Measurements from ENCODE around the gene NPY2R. TPM values are rescaled to one million over a fixed set of nuclear protein-coding genes. Genes with fewer than 3 reads are reported as not detected.

Gene NPY2R
- polyA plus RNA-seq, 3 donors: not detected

GRCh38 chr4:155179216-155179615 lies 29.2 kb upstream of the NPY2R start:
- no peak overlapping the region for H3K27ac ChIP-seq (ENCODE audit: low read depth in 1 of 2, low read length in 2 of 2)
- no peaks in the 10 kb centered on the region for H3K9me3 ChIP-seq (replicated peaks in 1 of 2; ENCODE audit: control insufficient read depth in 1 of 2, insufficient read depth in 1 of 2, low read length in 2 of 2)
- H3K9ac ChIP-seq (ENCODE audit: insufficient read depth, low read length, poor library complexity, severe bottlenecking): no peak overlapping the region
- H3K36me3 ChIP-seq (replicated peaks in 1 of 2; ENCODE audit: control insufficient read depth in 1 of 2, insufficient read depth in 2 of 2, low read length in 2 of 2): no peaks in the 10 kb centered on the region
- Mint-ChIP-seq H3K4me1 (no peaks in the 10 kb centered on the region), H3K4me3 (no peak overlapping the region), H3K27me3 (ENCODE audit: low read depth in 3 of 3) (no peaks in the 10 kb centered on the region), H3K9me3 (peaks cover 0 to 2% (median 0%) of the 10 kb centered on the region in 7 donors), H3K27ac (no peak overlapping the region), H3K36me3 (no peaks in the 10 kb centered on the region)
- TF ChIP-seq CTCF (IDR thresholded peaks at IDR 0.05): no peak
- WGBS (ENCODE audit: insufficient coverage): 100% methylated on average over 1 of the region's 2 CpGs
- H3K4me3 ChIP-seq (replicated peaks in 1 of 3; ENCODE audit: low read depth in 2 of 3, low read length in 3 of 3): no peak overlapping the region
- no peaks in the 10 kb centered on the region for H3K79me2 ChIP-seq (ENCODE audit: insufficient read depth, low read length)
- H2AFZ ChIP-seq (ENCODE audit: insufficient read depth, low read depth, low read length, poor library complexity, severe bottlenecking): no peak overlapping the region
- intact Hi-C loops (cut with micrococcal nuclease): no loop called here
- H3K27me3 ChIP-seq (ENCODE audit: control insufficient read depth in 2 of 2, insufficient read depth in 2 of 2, low read length in 2 of 2): no peaks in the 10 kb centered on the region
- no peaks in the 10 kb centered on the region for H4K20me1 ChIP-seq (ENCODE audit: insufficient read depth, low read length)
- no peak overlapping the region for H3K4me2 ChIP-seq (replicated peaks; ENCODE audit: extremely low read depth, low read length, poor library complexity, severe bottlenecking)
- no peaks in the 10 kb centered on the region for H3K4me1 ChIP-seq (ENCODE audit: control insufficient read depth in 1 of 2, insufficient read depth in 2 of 2, low read length in 2 of 2)
- no peak for DNase-seq

GRCh38 chr4:155186972-155187371 lies 21.5 kb upstream of the NPY2R start:
- no peaks in the 10 kb centered on the region for H3K4me1 ChIP-seq (ENCODE audit: control insufficient read depth in 1 of 2, insufficient read depth in 2 of 2, low read length in 2 of 2)
- Mint-ChIP-seq H3K4me1 (no peaks in the 10 kb centered on the region), H3K27me3 (ENCODE audit: low read depth in 3 of 3) (peaks cover 0 to 1% (median 0%) of the 10 kb centered on the region in 3 donors), H3K9me3 (peaks cover 0 to 2% (median 0%) of the 10 kb centered on the region in 7 donors), H3K4me3 (no peak overlapping the region), H3K27ac (no peak overlapping the region), H3K36me3 (no peaks in the 10 kb centered on the region)
- no peak for DNase-seq
- no peaks in the 10 kb centered on the region for H3K36me3 ChIP-seq (replicated peaks in 1 of 2; ENCODE audit: control insufficient read depth in 1 of 2, insufficient read depth in 2 of 2, low read length in 2 of 2)
- intact Hi-C loops (cut with micrococcal nuclease): no loop called here
- no peak overlapping the region for H2AFZ ChIP-seq (ENCODE audit: insufficient read depth, low read depth, low read length, poor library complexity, severe bottlenecking)
- WGBS (ENCODE audit: insufficient coverage): no CpG with 5 or more reads among the region's 2 CpGs
- H3K9me3 ChIP-seq (replicated peaks in 1 of 2; ENCODE audit: control insufficient read depth in 1 of 2, insufficient read depth in 1 of 2, low read length in 2 of 2): no peaks in the 10 kb centered on the region
- no peaks in the 10 kb centered on the region for H3K79me2 ChIP-seq (ENCODE audit: insufficient read depth, low read length)
- no peak overlapping the region for H3K4me3 ChIP-seq (replicated peaks in 1 of 3; ENCODE audit: low read depth in 2 of 3, low read length in 3 of 3)
- H3K27ac ChIP-seq (ENCODE audit: low read depth in 1 of 2, low read length in 2 of 2): no peak overlapping the region
- no peak for TF ChIP-seq CTCF (IDR thresholded peaks at IDR 0.05)
- H4K20me1 ChIP-seq (ENCODE audit: insufficient read depth, low read length): no peaks in the 10 kb centered on the region
- no peaks in the 10 kb centered on the region for H3K27me3 ChIP-seq (ENCODE audit: control insufficient read depth in 2 of 2, insufficient read depth in 2 of 2, low read length in 2 of 2)
- H3K9ac ChIP-seq (ENCODE audit: insufficient read depth, low read length, poor library complexity, severe bottlenecking): no peak overlapping the region
- H3K4me2 ChIP-seq (replicated peaks; ENCODE audit: extremely low read depth, low read length, poor library complexity, severe bottlenecking): no peak overlapping the region

Data from CD14-positive monocyte (primary cell).